CD14-positive monocyte (primary cell): Measurements from ENCODE around the gene ZBTB22. TPM values are rescaled to one million over a fixed set of nuclear protein-coding genes. Genes with fewer than 3 reads are reported as not detected.

ENCODE experiments used
- DNase-seq, 3 donors: peaks; one replicate each; pipeline ENCODE4 v3.0.0-alpha.2; 2011 to 2022
- H2AFZ ChIP-seq: 2 replicates; pipeline ENCODE4 v1.6.0; 2012; ENCODE audit warnings: mild to moderate bottlenecking, low read depth, low read length, inconsistent platforms; ENCODE audit not compliant: insufficient read depth, poor library complexity, severe bottlenecking
- H3K27ac ChIP-seq, 2 donors: 1 replicate in 1 of 2; 2 replicates in 1 of 2; pipeline ENCODE4 v1.5.1; 2012 to 2013; ENCODE audit warnings: low read length in 2 of 2, control low read depth in 1 of 2, inconsistent platforms in 1 of 2, low read depth in 1 of 2, mild to moderate bottlenecking in 1 of 2
- H3K27me3 ChIP-seq, 2 donors: one replicate each; pipeline versions ENCODE4 v1.6.0 to v1.6.1; 2011 to 2013; ENCODE audit warnings: low read length in 2 of 2; ENCODE audit not compliant: control insufficient read depth in 2 of 2, insufficient read depth in 2 of 2
- H3K36me3 ChIP-seq, 2 donors: replicated peaks in 1 of 2; 1 replicate in 1 of 2; 2 replicates in 1 of 2; pipeline versions ENCODE4 v1.5.1 to v1.6.1; 2012 to 2013; ENCODE audit warnings: low read length in 2 of 2, control low read depth in 1 of 2, inconsistent platforms in 1 of 2, mild to moderate bottlenecking in 1 of 2; ENCODE audit not compliant: insufficient read depth in 2 of 2, control insufficient read depth in 1 of 2
- H3K4me1 ChIP-seq, 2 donors: 1 replicate in 1 of 2; 2 replicates in 1 of 2; pipeline versions ENCODE4 v1.5.1 to v1.6.1; 2012 to 2013; ENCODE audit warnings: low read length in 2 of 2, control low read depth in 1 of 2, inconsistent platforms in 1 of 2, mild to moderate bottlenecking in 1 of 2, moderate library complexity in 1 of 2; ENCODE audit not compliant: insufficient read depth in 2 of 2, control insufficient read depth in 1 of 2
- H3K4me2 ChIP-seq: replicated peaks from 2 replicates; pipeline ENCODE3; 2012; ENCODE audit warnings: low read length, moderate library complexity, mild to moderate bottlenecking; ENCODE audit not compliant: poor library complexity, severe bottlenecking; ENCODE audit errors: extremely low read depth
- H3K4me3 ChIP-seq, 3 experiments: fragments of 200-600 bp in 1 of 3; sonication (generic) in 1 of 3; replicated peaks in 1 of 3; 1 replicate in 2 of 3; 2 replicates in 1 of 3; pipeline ENCODE4 v1.5.1; 2011 to 2013; ENCODE audit warnings: low read length in 3 of 3, mild to moderate bottlenecking in 3 of 3, control low read depth in 2 of 3, low read depth in 2 of 3, inconsistent platforms in 1 of 3, moderate library complexity in 1 of 3
- H3K79me2 ChIP-seq: 2 replicates; pipeline ENCODE4 v1.6.0; 2012; ENCODE audit warnings: mild to moderate bottlenecking, control low read depth, inconsistent platforms, low read length, moderate library complexity; ENCODE audit not compliant: insufficient read depth
- H3K9ac ChIP-seq: 2 replicates; pipeline ENCODE4 v1.6.0; 2017; ENCODE audit warnings: low read length, mild to moderate bottlenecking; ENCODE audit not compliant: insufficient read depth, poor library complexity, severe bottlenecking
- H3K9me3 ChIP-seq, 2 donors: replicated peaks in 1 of 2; 1 replicate in 1 of 2; 2 replicates in 1 of 2; pipeline versions ENCODE4 v1.5.1 to v1.6.1; 2012 to 2013; ENCODE audit warnings: low read length in 2 of 2, control low read depth in 1 of 2; ENCODE audit not compliant: control insufficient read depth in 1 of 2, insufficient read depth in 1 of 2
- H4K20me1 ChIP-seq: 2 replicates; pipeline ENCODE4 v1.6.0; 2012; ENCODE audit warnings: mild to moderate bottlenecking, low read length, control low read depth, moderate library complexity; ENCODE audit not compliant: insufficient read depth
- H3K27ac Mint-ChIP-seq, 7 donors: one replicate each; pipeline ENCODE4 v1.8.0; 2020; ENCODE audit warnings: mild to moderate bottlenecking in 7 of 7, mixed read lengths in 7 of 7, moderate library complexity in 6 of 7, inconsistent platforms in 2 of 7
- H3K27me3 Mint-ChIP-seq, 3 donors: one replicate each; pipeline ENCODE4 v1.8.0; 2021 to 2022; ENCODE audit warnings: low read depth in 3 of 3, mild to moderate bottlenecking in 3 of 3, mixed read lengths in 3 of 3, moderate library complexity in 3 of 3, inconsistent platforms in 1 of 3
- H3K36me3 Mint-ChIP-seq, 2 donors: one replicate each; pipeline ENCODE4 v1.8.0; 2020; ENCODE audit warnings: mixed read lengths in 2 of 2, inconsistent platforms in 1 of 2, mild to moderate bottlenecking in 1 of 2
- H3K4me1 Mint-ChIP-seq: one replicate; pipeline ENCODE4 v1.8.0; 2020; ENCODE audit warnings: mild to moderate bottlenecking, mixed read lengths
- H3K4me3 Mint-ChIP-seq, 2 donors: one replicate each; pipeline ENCODE4 v1.8.0; 2020; ENCODE audit warnings: mild to moderate bottlenecking in 2 of 2, mixed read lengths in 2 of 2, moderate library complexity in 1 of 2
- H3K9me3 Mint-ChIP-seq, 7 donors: one replicate each; pipeline ENCODE4 v1.8.0; 2020 to 2022; ENCODE audit warnings: mixed read lengths in 7 of 7, mild to moderate bottlenecking in 6 of 7, moderate library complexity in 6 of 7, inconsistent platforms in 2 of 7
- CTCF ChIP-seq: fragments of 200-600 bp; IDR thresholded peaks from one replicate; pipeline ENCODE4 v1.8.0; 2022; ENCODE audit warnings: antibody characterized with exemption, mild to moderate bottlenecking
- WGBS: methylation state at CpG from one replicate; pipeline ENCODE4 v1.1.5; 2013; ENCODE audit warnings: missing lambda C conversion rate; ENCODE audit not compliant: insufficient coverage; 5-methylcytosine and 5-hydroxymethylcytosine counted together
- intact Hi-C, 2 donors: fragments of 100-400 bp; cut with micrococcal nuclease; formaldehyde crosslinking; loops; one replicate each; pipeline versions ENCODE4 v1.15.0 to v1.15.1; 2023
- polyA plus RNA-seq, 3 donors: library from polyadenylated mRNA; depleted of rRNA in 1 of 3; unstranded in 2 of 3; stranded (reverse) in 1 of 3; fragments of 300-500 nt in 2 of 3; fragments of >200 nt in 1 of 3; fragmentation: Illumina TruSeq in 2 of 3; gene quantifications; 1 replicate in 2 of 3; 2 replicates in 1 of 3; pipeline ENCODE4 v1.2.3, GENCODE V29; 2012 to 2021

The ZBTB22 gene
- polyA plus RNA-seq, 3 donors, result 12.2 to 16.5 (median 16.1) TPM

- Mint-ChIP-seq H3K27me3 (peaks cover 0 to 3% (median 0%) of the 10 kb centered on the region in 3 donors), H3K4me1 (peaks cover 35% of the 10 kb centered on the region), H3K27ac (peak overlapping the region in 3 of 7 donors; percentile 26 to 100 (median 59)), H3K36me3 (peaks cover 56 to 57% of the 10 kb centered on the region in 2 donors), H3K9me3 (peaks cover 0 to 6% (median 0%) of the 10 kb centered on the region in 7 donors), H3K4me3 (peak overlapping the region in 1 of 2 donors; percentile 25)
- H3K9me3 ChIP-seq, result no peaks in the 10 kb centered on the region
- peaks cover 62% of the 10 kb centered on the region for H3K79me2 ChIP-seq
- over 99% methylated on average over 12 of the region's 15 CpGs for WGBS
- H3K9ac ChIP-seq, result no peak overlapping the region
- no peak for TF ChIP-seq CTCF
- H4K20me1 ChIP-seq, result peaks cover 72% of the 10 kb centered on the region
- intact Hi-C loops, result loop anchor here (5.0 to 10.0 kb wide), 2 partner anchors 93 to 99 kb away; partner anchors contain the start of genes HSD17B8 (in 1 of the 2), KIFC1 (in 1 of the 2), RXRB (in 1 of the 2) and SLC39A7 (in 1 of the 2)
- peaks cover 55 to 62% of the 10 kb centered on the region in 2 donors for H3K36me3 ChIP-seq
- no peak for DNase-seq
- H3K4me3 ChIP-seq, result no peak overlapping the region
- H3K27ac ChIP-seq, result no peak overlapping the region
- no peaks in the 10 kb centered on the region for H3K27me3 ChIP-seq
- H2AFZ ChIP-seq, result no peak overlapping the region
- no peak overlapping the region for H3K4me2 ChIP-seq
- peaks cover 25 to 26% of the 10 kb centered on the region in 2 donors for H3K4me1 ChIP-seq
Observed at GRCh38 chr6:33295621-33296369, 21.7 kb downstream of the ZBTB22 start.

DNA sequence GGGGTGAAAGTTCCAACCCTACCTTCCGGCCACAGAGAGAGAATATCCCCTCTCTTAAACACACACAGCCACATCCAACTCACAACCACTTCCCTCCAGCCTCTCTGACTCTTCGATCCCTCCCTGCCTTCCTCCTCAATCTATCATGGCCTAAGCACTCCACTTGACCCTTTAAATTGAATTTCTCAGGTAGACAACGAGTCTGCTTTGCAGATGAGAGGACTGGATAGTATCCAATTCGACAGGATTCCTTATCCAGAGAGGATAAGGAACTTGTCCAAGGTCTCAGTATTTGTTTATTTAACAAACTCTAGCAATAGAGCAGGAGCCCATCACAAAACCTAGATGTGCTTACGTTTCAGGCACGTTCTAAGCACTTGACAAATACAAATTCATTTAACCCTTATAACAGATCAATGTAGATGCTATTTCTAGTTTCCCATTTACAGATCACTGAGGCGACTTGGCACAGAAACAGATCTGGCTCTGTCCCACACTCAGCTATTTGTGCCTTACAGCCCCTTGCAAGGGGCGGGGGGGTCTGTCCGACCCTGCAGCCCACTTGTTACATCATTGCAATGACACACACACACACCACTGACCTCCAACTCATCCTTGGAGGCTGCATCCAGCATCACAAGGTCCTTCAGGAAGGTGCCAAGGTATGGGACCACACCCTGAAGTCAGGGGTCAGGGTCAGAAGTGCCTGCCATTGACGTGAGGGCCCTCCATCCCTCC, 23.3 kb downstream of the ZBTB22 start:
- H3K27me3 ChIP-seq, result no peaks in the 10 kb centered on the region
- no peak overlapping the region for H3K4me3 Mint-ChIP-seq
- H3K27ac ChIP-seq, result no peak overlapping the region
- no peak overlapping the region for H2AFZ ChIP-seq
- peaks cover 54 to 58% of the 10 kb centered on the region in 2 donors for H3K36me3 Mint-ChIP-seq
- no peak for TF ChIP-seq CTCF
- peaks cover 55 to 63% of the 10 kb centered on the region in 2 donors for H3K36me3 ChIP-seq
- no peak overlapping the region for H3K4me3 ChIP-seq
- H3K9me3 ChIP-seq, result no peaks in the 10 kb centered on the region
- 96% methylated on average over 9 of the region's 10 CpGs for WGBS
- intact Hi-C loops, result loop anchor here in 1 of 2 donors (10.0 kb wide), 1 partner anchor 101 kb away; the partner anchor contains the start of gene KIFC1
- H3K9ac ChIP-seq, result no peak overlapping the region
- H3K27ac Mint-ChIP-seq, result peak overlapping the region in 3 of 7 donors; percentile 69 to 81 (median 74)
- H3K4me2 ChIP-seq, result no peak overlapping the region
- H3K79me2 ChIP-seq, result peaks cover 63% of the 10 kb centered on the region
- H4K20me1 ChIP-seq, result peaks cover 72% of the 10 kb centered on the region
- H3K4me1 Mint-ChIP-seq, result peaks cover 37% of the 10 kb centered on the region
- H3K9me3 Mint-ChIP-seq, result peaks cover 0 to 3% (median 0%) of the 10 kb centered on the region in 7 donors
- no peak for DNase-seq
- peaks cover 0 to 3% (median 0%) of the 10 kb centered on the region in 3 donors for H3K27me3 Mint-ChIP-seq
- H3K4me1 ChIP-seq, result peaks cover 24 to 27% of the 10 kb centered on the region in 2 donors
